Activated CD8-positive, alpha-beta memory T cell treated with anti-CD3 and anti-CD28 coated beads, Interleukin-2, amount 50 U/mL, for 1 hour (primary cell): ENCODE results near the gene KIAA0753.

Experiments
- DNase-seq: peaks from one replicate; pipeline ENCODE4 v3.0.0-alpha.2; 2020; ENCODE audit errors: extremely low read depth

The KIAA0753 gene

DNA sequence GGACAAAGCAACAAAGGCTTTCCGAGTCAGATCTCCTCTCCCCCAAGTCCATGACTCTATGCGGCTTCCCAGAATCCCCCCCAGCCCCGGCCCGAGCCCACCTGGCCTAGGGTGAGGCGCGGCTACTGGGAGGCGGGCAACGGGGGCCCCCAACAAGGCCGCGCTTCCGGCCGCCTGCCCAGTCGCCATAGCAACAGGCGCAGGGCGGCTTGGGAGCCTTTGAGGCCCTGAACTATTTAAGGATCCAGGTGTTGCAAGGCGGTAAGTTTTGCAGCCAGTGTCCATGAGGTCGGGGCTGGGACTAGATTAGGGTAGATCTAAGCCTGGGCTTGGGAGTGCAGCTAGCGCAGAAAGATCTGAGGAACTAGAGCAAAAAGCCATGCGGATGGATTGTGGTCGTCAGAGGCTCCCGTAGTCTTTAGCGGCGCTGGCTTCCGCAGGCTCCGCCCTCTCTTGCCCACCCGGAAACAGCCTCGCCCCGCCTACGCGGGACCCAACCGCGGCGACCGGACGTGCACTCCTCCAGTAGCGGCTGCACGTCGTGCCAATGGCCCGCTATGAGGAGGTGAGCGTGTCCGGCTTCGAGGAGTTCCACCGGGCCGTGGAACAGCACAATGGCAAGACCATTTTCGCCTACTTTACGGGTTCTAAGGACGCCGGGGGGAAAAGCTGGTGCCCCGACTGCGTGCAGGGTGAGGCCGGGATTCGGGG is at the start of gene KIAA0753, which contains the start of gene TXNDC17:
Gene KIAA0753 (minus strand): TSS at position 176 of the 711 bp plus-strand sequence. CDS start 5,608 bp downstream, outside the sequence.
Gene TXNDC17 (plus strand): TSS at position 525 of the 711 bp plus-strand sequence. CDS start 23 bp downstream, at position 548.
- DNase-seq: peak; percentile 51

DNA sequence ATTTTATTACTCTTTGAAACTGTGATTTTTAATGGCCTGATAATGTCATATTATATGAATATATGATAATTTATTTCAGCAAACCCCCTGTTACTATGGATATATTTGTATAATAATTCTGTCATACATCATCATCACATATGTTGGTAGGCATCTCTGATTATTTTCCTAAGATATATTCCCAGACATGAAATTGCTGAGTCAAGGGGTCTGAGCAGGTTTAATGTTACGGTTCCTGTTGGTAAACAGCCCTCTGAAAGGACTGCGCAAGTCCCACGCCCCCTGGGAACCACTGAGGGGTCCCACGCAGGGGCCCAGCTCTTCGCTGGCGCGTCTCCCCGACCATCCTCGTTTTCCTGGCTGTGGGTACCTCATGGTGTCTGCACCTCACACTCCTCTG is 48.4 kb upstream of the KIAA0753 start:
- no peak for DNase-seq

DNA sequence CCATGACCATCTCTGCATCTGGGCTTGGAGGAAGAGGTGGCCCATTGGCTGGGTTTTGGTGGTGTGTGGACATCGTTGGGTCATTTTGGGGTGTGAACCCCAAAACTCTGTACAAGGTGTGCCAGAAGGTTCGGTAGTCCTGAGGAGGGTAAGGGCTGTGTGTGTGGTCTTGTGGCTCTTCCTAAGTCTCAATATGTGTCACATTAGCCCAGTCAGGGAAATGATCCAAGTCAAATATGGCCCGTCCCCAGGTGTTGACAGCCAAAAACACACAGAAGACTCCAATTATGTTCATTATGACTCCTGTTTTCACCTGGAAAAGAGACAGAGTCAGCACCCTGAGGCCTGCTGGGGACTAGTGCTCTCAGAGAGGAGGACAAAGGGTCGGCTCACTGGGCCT is 45.5 kb upstream of the KIAA0753 start:
- no peak for DNase-seq

DNA sequence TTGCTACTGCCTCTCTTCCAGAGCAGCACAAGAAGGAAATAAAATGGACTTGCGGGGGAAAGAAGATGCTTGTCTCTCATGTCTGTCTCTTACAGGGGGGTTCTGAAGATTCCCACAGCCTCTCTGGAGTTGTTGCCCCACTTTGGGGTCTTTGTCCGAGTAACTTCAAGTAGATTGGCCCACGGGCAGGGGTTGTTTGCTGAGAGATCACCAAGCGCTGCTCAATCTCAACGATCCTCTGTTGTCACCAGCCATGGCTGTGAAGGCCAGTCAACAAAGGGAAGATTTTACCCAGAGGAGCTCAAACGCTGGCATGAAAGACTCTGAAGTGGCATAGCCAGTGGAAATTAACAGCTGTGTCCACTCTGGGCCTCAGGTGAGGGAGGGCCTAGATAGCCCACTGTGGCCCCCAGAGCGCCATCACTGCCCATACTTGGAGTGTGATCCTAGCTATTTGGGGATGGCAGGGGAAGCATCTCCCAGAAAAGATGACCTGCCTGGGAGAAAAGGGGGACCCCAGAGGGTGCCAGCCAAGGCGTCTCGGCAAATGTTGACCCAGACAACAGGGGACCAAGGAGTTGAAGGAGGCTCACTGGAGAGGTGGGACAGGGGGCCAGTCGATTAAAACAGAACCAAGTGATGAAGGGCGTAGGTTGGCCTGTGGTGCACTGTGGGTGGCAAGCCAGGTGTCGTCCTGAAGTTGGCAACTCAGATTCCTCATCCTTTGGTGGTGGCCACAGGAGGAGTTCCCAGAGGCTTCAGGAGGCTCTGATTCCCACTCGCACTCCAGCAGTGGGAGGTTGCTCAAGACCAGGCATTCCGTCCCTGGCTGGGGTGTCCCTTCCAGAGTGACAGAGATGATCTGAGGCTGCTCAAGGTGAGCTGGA is 44.6 kb upstream of the KIAA0753 start:
- no peak for DNase-seq

DNA sequence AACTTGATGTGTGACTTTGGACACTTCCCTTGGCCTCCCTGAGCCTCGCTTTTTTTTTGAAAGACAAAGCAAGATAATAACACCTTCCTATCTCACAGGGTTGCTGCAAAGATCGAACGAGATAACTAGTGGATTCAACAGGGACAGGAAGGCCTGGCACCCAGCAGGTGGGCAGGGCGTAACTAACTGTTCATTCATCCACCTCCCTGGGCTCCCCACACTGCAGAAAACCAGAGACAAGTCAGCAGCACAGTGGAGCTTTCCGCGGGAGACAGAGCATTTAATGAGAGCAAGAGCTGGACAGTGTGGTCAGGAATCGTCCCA is 43.9 kb upstream of the KIAA0753 start:
- no peak for DNase-seq

DNA sequence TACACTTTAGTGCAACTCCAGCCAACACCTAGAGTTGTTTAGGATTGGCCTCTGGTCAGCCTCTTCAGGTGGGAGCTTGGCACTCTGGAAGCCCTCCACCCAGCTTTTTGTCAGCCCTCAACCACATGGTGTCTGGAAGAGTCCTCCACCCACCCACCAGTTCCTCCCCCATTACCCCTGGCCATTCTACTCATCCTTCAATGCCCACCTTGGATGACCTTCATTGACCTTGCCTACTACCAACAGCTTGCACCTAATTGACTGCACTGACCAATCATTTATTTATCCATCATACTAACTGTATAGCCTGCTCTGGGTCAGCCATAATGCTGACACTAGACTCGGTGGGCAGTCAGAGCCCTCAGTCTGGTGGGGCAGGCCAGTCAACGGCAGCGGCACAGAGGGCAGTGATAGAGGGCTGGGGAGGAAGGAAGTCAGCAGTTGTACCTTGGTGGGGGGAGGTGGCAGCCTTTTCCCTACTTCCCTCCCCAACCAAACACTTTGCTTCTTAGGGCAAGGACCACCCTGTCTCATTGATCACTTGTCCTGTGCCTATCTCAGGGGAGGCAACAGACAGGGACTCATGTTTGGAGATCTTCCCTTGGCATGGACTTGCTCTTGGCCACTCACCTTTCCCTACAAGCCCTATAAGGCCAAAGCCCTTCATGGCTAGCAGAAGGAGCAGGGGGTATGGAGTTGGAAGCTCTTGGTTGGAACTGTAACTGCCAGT is 43.4 kb upstream of the KIAA0753 start:
- no peak for DNase-seq

DNA sequence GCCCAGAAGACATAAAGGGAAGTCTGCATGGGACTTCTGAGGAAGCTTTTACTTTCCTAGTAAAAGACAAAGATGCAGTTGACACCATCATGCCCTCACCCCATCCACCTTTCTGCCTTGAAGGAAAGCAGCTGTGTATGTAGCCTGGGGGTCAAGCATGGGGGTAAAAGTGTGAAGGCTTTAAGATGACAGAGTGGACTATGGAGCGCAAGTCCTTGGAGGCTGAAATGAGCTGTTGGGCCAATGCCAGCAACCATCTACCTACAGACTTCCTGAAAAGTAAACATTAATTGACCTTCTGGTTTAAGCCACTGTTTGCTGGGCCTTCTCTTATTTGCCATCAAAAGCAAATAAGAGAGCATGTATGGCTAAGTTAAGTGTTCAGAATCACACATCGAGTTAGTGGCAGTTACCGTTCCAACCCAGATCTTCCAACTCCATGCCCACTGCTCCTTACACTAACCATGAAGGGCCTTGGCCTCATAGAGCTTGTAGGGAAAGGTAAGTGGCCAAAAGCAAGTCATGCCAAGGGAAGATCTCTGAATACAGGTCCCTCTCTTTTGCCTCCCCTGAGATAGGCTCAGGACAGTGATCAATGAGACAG is 42.7 kb upstream of the KIAA0753 start:
- DNase-seq: no peak

DNA sequence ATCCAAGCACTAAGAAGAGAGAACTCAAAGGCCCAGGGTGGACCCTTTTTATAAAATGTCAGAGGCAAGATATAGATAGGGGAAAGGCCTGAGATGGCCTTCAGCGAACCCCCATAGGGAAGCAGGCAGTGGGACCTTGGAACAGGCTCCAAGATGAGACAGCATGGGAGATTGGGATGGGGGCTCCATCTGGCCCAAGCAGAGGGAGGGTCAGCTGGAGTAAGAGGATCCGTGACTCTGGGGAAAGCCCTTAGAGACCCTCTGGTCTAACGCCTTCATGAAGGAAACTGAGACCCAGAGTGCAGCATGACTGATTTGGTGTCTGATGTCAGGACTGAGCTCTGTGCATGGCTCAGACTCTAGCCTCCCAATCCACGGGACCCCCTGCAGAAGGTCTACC is 41.8 kb upstream of the KIAA0753 start:
- DNase-seq: no peak

DNA sequence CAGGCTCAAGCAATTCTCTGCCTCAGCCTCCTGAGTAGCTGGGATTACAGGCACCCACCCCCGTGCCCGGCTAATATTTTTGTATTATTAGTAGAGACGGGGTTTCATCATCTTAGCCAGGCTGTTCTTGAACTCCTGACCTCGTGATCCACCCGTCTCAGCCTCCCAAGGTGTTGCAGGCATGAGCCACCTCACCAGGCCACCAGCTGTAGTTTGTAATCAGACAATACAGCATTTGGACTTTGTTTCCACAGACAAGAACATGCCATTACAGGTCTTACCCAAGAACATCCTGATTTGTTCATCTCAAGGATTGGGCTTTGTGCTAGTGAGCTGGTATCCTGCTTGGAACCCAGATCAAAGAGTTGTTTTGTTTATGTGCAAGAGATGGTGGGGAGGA is 41.2 kb upstream of the KIAA0753 start:
- DNase-seq: no peak

DNA sequence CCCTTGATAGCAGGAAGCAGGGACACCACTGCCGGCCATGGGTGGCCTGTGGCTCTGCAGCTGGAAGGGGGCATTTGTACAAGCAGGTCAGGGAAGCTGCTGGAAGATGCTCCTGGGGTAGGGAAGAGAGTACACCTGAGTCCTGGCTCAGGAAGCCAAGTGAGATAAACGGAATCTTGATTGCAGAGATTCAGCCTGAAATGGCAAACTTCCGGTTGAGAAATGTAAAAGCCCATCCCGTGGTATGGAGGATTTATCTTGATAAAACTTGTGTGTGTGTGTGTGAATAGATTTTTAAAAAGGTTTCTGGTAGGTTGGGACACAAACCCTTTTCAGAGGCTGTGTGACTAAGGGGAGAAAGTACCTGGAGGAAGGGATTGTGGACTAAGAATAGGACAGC is 40.7 kb upstream of the KIAA0753 start:
- DNase-seq: no peak

DNA sequence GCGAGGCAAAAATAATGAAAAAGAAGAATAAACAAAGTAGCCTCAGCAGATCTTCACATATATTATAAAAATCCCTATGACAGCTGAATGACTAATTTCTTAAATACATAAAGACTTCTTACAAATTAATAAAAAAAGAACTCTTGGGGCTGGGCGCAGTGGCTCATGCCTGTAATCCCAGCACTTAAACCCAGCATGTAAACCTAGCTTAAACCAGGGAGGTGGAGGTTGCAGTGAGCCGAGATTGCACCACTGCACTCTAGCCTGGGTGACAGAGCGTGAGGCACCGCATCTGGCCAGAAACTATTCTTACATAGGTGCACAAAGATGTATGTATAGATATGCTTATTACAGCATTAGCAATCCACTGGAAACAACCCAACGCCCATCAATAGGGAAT is 38.7 kb upstream of the KIAA0753 start:
- DNase-seq: no peak

DNA sequence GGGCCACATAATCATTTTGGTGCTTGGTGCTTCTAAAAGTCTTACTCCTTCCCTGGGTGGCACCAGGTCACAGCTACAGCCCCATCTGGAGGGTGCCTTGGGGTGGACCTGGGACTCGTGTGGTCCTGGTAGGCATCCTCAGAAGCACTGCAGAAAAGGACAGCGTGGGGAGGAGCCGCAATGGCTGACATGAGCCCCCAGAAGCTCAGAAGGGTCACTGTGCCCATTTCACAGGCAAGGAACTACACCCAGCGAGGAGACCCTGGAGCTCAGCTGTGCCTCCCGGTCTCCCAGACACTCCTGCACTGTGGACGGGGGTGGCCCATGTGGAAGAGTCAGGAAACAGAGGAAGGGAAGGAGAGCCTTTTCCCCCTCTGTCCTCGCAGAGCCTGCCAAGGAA is 37.4 kb upstream of the KIAA0753 start:
- DNase-seq: no peak

DNA sequence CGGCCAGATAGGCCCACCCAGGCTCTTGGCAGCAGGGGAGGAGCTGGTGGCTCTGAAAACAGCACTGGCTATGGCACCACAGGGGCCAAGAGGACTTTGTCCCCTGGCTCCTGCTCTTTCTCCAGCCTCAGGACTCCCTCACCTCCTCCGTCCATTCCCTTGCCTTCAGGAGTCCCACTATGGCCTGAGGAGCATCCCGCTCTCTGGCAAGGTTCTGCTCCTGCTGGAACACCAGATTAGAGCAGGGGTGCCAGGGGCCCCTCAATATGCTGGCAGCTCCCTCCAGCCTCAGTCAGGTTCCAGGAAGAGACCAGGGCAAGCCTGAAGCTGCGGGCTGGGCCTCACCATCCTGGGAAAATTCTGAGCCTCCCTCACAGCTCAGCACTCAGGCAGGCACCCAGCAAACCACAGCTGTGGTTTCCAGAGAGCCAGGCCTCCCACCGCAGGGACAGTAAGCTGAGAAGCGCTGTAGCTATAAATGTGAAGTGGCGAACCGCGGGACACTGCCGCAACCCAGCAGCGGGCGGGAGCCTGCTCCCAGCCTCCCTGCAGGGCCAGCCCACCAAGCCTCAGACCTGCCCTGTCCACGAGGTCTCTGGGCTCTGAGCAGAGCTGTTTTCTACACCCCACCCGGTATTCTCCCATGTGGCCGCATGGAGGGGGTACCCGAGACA is 36.8 kb upstream of the KIAA0753 start:
- no peak for DNase-seq

DNA sequence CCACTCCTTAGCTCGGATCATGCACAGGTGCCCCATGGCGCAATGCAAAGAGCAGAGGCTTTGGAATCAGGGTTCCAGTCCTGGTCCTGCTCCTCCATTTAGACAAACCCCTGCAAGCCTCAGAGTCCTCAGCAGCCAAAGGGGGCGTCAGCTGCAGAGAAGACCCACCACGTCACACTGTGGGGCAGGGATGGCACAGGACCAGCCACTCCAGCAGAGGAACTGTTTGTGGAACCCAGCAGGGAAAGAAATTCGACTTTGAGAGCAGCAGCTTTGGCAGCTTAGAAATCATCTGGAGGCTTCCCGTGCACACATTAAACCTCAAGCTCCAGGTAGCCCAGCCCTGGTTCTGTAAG is 36.3 kb upstream of the KIAA0753 start:
- DNase-seq: no peak

DNA sequence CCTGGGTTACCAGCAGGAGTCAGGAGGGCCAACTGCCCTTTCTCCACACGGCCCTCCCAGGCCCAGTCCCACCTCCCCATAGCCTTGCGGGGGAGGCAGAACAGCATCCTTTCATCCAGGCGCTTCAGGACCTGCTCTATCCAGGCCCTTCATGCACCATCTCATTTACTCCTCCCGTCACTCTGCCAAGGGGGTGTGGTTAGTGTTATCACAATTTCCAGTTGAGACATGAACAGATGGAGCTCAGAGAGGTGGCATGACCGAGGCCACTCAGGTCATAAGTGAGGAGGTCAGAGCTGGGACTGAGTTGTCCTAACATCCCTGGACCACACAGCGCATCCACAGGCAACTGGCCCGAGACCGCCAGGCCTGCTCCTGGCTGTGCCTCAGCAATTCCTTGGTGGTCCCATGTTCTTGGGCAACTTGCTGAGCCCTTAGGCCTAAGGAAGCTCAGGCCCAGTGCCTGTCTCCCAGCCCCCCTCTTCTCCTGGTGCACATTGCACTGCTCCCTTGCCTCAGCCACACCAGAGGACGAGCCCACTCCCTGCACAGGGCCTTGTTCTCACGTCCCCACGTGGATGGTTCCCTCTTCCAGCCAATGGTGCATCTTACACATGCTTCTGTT is 34.8 kb upstream of the KIAA0753 start:
- no peak for DNase-seq

DNA sequence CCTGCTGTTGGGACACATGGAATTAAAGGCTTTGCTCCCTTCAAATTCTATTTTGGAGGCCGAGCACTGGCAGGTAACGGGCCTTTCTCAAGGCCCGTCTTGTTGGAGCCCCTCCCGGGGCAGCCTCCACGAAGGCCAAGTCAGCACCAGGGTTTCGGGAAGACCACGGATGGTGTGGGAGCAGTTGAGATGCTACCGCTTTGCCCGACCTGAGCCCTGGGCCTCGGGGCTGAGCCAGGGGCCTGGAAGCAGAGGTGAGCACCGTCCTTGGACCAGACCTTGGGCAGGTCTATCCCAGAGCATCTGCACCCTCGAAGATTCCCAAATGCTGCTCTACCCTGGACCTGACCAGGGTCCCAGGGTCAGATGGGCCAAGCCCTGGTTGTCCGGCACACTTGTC is 34.1 kb upstream of the KIAA0753 start:
- DNase-seq: no peak

DNA sequence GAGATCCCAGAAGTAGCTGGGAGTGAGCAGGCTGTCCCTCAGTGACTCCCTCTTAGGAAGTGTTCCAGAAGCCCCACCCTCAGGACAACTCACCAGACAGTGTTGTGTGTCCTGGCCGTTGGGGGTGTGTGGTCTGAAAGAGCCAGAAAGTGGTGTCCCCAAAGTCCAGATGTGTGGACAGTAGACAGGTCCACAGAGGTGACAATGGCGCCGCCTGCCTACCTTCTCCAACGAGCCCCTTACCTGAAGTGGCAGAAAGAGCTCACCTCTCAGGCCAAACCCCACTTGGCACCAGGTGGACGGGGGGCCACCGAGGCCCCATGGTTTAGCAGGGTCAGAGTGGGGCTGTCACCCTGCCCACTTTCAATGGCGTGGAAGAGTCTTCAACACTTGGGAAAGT is 30.9 kb upstream of the KIAA0753 start:
- DNase-seq: no peak

DNA sequence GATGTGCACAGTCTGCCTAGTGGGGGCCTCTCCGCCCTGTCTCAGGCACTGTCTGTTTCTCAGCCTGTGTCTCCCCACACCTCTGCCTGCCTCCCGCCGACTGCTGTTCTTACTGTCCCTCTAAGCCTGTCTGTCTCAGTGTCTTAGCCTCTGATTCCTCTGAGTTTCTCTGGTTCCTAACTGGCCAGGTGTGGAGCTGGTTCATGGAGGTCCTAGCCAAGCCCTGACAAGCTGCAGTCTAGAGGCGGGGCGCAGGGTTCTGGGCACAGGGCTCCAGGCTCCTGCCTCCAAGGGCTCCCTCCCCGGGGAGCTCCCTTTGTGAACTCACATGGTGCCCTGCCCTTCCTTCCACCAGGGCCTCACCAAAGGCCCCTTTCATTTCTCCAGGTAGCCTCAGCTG is 30.5 kb upstream of the KIAA0753 start:
- no peak for DNase-seq

DNA sequence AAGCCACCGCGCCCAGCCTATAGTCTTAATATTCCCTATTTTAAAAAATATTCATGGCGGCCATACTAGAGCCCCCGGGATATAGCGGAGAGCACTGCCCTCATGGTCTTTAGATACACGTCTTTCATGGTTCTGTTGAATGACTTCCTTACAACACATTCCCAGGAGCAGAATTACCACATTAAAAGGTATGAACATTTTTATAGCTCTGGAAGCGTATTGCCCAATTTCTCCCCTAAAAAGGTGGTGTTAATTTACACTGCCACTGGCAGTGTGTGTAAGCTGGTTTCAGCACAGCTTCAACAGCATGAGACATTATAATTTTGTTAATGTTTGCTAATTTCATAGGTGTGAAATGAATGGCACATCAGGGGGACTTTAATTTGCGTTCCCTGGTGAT is 30.1 kb upstream of the KIAA0753 start:
- DNase-seq: no peak

DNA sequence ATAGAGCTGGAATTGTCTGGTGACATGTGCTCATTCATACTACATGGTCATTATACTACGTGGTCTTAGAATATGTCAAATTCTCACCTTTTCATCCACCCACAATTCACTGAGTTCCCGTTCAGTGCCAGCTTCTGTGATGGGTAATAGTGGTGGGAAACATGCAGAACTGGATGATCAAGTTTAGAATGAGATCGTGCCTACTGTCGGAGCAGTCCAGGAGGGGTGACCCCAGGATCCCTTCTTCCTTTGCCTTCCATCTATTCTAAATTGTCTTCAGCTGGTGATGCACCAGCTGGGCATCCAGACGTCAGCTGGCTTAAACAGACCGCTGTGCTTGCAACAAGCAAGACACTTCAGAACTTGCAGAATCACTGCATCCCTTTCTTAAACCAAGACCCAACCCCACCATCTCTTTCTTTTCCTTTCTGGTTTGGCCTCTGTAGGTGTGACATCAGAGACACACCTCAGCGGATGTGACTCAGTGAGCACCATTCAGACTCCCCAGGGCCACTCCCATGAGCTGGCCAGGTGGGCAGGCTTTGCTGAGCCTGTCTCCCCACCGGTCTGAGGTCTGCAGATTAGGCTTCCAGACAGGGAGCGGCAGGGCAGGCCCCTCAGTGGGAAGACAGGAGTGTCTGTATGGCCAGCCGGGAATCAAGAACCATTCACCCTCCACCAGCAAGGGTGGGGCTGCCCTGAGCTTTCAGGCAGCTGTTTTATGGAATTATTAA is 29.1 kb upstream of the KIAA0753 start:
- no peak for DNase-seq
